A673 (cell line): ENCODE data around the gene ZC3H12D.

Experiments
- CTCF ChIP-seq: fragments of 300-800, 200-600 bp; sonication (generic); conservative IDR thresholded peaks from 2 replicates; pipeline ENCODE4 v1.5.1; 2017; ENCODE audit warnings: low read depth, mild to moderate bottlenecking, antibody characterized with exemption, low read length, moderate library complexity, mixed read lengths
- EZH2 ChIP-seq: fragments of 200-600 bp; sonication (generic); IDR thresholded peaks from 2 replicates; pipeline ENCODE4 v1.6.1; 2017; ENCODE audit warnings: borderline replicate concordance, low read depth, mild to moderate bottlenecking, mixed read lengths, antibody characterized with exemption, low read length; ENCODE audit not compliant: poor library complexity, severe bottlenecking

GRCh38 chr6:149433405-149433804 lies 51.4 kb downstream of the ZC3H12D start:
- TF ChIP-seq CTCF (no peak), EZH2 (no peak)
